NK-92 treated with Interleukin-12 subunit alpha and Interleukin-12 subunit beta, amount 100 ng/mL, for 24 hours (cell line): ENCODE results near the gene ASRGL1.
"Not testable (repeated sequence)": the region's sequence is repeated elsewhere in the genome, so short reads cannot be mapped to it uniquely, and the experiment has no call there.

ENCODE experiments used
- DNase-seq: peaks from one replicate; lab custom pipeline; 2025; lab: John Stamatoyannopoulos, UW

The ASRGL1 gene

DNA sequence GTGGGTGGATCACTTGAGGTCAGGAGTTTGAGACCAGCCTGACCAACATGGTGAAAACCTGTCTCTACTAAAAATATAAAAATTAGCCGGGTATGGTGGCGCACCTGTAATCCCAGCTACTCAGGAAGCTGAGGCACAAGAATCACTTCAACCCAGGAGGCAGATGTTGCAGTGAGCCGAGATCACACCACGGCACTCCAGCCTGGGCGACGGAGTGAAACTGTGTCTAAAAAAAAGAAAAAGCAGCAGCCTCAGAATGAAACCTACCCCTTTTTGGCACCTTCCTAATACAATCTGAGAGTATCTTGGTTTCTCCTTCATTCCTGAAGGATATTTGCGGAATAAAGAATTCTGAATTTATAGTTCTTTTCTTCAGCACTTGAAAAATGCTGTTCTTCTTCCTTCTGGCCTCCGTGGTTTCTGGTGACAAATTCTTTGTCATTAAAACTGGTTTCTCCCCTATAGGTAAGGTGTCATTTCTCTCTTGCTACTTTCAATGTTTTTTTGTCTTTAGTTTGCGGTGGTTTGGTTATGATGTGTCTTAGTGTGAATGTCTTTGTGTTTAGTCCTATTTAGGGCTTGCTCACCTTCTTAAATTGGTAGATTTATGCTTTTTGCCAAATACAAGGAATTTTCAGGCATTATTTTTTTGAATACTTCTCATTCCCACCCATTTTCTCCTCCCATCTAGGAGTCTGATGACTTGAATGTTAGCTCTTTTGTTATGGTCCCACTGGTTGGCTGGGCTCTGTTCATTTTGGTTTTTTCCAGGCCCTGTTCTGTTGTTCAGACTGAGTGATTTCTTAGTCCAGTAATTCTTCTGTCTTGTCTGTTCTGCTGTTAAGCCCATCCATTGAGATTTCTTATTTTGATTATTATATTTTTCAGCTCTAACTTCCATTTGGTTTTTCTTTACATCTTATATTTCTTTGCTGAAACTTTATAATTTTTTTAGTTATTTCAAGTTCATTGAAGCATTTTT, 15.4 kb downstream of the ASRGL1 start:
- no peak for DNase-seq

DNA sequence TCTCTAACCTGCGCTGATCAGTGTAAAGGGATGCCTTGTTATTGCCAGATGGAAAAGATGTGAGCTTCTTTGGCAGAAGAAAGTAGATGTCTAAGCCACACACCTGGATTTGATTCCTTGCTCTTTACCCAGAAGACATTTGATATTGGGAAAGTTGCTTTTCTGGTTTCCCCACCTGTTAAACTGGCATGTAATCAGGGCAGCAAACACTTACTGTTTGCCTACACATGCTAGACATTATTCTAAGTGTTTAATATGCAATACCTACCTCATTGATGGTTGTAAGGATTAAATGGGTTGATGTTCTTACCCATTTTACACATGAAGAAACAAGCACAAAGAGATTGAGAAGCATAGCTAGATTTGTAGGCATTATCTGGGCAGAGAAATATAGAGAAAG, 16.6 kb downstream of the ASRGL1 start:
- no peak for DNase-seq

DNA sequence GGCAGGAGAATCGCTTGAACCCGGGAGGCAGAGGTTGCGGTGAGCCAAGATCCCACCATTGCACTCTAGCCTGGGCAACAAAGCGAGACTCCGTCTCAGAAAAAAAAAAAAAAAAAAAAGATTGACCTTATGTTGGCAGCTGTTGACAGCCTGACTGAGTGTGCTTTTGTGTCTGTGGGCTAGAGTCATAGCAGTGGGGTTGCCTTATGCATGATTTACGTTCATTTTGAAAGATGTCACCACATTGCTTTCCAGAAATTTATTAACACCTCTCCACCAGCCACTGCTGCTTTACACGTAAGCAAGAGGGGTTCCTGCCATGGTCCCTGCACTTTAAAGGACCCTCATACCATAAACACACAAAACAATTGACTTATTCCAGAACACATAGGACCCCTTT, 21.0 kb downstream of the ASRGL1 start:
- DNase-seq: no peak

DNA sequence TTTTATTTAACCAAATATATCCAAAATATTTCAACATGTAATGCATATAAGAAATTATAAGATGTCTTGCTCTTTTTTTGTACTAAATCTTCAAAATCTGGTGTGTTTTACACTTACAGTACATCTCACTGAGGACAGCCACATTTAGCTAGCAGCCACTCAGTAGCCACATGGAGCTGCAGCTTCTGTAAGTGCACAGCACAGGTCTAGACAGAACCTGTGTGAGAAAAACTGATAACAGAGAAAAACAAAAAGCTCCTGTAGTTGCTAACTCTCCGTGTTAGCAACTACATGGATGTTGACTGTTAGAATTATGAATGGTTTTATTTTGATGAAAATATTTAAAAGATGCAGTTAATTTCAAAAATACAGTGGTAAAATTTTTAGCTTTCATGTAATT, 22.2 kb downstream of the ASRGL1 start:
- no peak for DNase-seq

DNA sequence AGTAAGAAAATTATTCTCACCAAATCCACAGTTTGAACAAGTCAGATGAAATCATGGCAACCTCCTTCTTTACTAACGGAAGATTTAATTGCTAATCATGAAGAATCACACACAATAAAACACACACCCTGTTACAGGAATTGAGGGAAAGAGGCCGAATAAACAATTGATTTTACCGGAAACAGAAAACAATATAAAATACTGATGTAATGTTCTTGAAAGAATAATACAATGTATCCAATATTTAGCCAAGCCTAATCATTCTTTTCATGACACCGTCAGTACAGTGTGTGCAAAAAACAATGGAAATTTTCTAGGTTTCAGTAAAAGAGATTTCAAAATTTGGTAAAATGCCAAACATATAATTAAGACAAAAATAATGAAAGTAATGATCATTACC, 23.4 kb downstream of the ASRGL1 start:
- DNase-seq: no peak

DNA sequence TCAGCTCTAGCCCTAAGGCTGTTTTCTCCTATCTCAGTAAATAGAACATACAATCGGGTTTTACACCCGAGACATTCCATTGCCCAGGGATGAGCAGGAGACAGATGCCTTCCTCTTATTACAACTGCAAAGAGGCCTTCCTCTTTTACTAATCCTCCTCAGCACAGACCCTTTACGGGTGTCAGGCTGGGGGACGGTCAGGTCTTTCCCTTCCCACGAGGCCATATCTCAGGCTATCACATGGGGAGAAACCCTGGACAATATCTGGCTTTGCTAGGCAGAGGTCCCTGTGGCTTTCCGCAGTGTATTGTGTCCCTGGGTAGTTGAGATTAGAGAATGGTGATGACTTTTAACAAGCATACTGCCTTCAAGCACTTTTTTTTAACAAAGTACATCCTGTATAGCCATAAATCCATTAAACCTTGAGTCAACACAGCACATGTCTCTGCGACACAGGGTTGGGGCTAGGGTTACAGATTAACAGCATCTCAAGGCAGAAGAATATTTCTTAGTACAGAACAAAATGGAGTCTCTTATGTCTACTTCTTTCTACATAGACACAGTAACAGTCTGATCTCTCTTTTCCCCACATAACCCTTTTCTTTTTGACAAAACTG, 31.7 kb downstream of the ASRGL1 start:
- not testable (repeated sequence) for DNase-seq

DNA sequence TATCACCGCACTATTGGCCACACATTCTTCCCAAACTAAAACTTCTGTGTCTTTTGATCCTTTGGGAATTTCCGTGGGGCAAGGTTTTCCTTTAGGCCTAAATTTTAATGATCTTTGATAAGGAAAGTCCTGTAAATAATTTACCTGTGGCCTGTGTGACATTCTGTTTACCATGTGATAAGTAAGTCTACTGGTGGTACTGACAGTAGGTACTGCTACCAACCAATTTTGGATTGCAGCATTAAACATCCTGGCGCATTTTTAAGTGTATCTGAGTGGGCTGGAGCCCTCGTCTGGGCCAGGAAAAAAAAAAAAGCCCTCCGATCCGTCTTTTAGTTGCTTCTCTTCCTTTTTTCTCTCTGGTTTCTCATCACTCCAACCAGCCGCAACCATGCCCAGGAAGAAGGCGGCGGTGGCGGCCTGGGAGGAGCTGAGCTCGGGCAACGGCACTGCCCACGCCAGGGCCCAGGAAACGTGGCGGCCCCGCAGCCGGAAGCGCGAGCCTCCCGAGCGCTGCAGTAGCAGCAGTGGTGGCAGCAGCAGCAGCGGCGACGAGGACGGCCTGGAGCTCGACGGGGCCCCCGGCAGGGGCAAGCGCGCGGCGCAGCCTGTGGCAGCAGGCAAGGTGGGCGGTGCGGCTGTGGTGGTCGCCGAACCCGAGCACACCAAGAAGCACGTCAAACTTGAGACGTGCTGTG, 33.6 kb downstream of the ASRGL1 start:
- DNase-seq: no peak

DNA sequence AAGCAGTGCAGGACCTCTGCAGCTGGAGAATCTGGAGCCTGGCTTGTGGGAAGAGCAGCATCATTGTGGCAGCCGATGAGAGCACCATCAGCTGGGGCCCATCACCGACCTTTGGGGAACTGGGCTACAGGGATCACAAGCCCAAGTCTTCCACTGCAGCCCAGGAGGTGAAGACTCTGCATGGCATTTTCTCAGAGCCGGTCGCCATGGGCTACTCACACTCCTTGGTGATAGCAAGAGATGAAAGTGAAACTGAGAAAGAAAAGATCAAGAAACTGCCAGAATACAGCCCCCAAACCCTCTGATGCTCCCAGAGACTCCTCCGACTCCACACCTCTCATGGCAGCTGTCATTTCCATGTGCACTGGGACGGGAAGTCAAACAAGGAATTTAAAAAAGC, 35.6 kb downstream of the ASRGL1 start:
- no peak for DNase-seq

DNA sequence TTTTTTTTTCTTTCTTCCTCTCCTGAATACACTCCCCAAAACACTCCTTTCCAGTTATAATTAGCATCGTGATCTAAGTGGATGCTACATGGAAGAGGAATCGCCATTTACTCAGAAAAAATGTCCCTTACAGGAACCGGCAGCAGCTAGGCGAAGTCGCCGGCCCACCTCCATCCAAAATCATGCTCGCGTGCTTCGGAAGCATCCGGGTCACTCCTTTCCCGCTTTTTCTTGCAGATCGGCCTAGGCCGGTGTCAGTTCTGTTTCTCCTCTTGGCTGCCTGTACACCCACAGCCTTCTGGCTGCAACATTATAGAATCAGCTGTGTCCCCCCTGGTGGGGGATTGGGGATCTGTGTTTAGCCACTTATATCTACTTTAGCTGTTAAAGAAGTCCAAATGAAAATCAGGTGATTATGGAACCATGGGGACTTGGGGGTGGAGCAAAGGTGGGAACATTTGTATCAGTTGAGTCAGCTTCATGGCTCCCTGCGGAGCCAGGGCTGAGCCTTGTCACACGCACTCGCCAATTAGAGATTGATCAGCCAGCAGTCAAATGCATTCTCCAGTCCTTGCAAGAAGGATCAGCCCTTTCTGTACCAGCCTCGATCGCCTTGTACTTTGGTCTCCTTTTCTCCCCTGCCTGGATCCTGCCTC, 36.3 kb downstream of the ASRGL1 start:
- DNase-seq: no peak

DNA sequence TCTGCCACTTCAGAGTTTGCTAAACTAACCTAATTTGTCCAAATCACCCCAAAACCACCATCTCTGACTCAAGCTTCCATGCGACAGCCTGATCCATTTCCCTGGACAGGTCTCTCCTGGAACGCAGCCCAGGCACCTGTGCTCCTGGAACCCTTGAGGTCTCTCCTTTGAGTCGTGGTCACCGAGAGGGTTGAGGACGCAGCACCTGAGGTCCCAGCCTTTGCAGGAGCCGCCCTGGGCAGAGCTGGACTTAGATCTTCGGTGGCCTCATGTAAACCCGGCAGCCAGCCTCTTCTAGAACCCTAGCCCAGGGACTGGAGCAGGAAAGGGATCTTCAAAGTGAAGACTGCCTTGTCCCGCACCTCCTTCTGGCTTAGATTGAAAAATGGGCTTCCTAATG, 37.6 kb downstream of the ASRGL1 start:
- DNase-seq: no peak

DNA sequence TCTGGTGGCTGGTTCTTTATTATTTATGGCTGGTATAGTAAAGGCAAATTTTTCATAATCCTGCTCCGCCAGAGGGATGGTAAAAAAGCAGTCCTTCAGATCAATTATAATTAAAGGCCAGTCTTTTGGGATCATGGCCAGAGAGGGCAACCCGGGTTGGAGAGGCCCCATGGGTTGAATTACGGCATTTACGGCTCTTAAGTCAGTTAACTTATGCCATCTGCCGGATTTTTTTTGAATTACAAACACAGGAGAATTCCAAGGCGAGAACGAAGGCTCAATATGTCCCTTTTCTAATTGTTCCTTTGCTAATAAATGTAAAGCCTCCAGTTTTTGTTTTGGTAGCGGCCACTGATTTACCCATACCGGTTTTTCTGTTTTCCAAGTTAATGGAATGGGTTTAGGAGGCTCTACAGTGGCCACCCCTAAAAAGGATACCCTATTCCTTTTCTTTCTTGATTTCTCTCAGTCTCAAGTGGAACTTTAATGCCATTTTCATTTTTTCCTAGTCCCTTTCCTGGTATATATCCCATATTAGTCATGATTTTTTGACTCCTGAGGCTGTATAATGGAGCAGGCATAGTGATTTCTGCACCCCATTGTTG, 41.3 kb downstream of the ASRGL1 start:
- DNase-seq: not testable (repeated sequence)

DNA sequence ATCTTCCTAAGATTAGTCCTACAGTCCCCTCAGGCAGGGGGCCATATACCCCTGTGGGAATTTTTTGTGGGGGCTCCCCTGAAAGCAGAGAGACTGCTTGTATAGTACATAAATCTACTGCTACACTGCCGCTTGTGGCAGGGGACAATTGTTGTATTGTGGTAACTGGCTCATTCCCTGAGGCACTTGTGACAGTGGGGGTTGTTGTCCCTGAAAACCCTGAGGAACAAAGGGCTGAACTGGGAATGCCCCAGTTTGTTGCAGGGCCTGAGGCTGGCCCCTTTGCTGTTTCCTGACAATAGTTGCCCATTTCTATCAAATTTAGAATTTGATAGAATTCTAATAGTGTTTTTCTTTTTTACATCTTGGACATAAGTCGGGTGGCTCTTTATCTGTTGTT, 42.3 kb downstream of the ASRGL1 start:
- DNase-seq: not testable (repeated sequence)

DNA sequence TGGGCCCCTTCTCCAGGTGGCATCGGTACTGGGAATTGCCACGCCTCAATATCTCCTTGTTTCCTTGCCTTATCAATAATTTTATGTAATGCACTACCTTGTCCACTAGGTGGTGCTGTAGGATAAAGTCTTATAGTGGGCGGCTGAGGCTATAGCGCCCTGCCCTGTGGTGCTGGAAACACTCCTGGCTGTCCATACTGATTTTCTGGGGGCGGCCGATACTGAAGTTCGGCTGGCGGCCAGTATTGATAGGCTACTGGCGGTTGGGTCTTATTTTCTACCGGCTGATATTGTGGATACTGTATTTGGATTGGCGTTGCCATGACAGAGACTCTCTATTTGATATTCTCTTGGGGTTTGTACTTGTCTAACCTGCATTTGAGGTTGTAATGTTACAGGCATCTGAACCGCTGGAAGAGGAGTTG, 43.6 kb downstream of the ASRGL1 start:
- not testable (repeated sequence) for DNase-seq

DNA sequence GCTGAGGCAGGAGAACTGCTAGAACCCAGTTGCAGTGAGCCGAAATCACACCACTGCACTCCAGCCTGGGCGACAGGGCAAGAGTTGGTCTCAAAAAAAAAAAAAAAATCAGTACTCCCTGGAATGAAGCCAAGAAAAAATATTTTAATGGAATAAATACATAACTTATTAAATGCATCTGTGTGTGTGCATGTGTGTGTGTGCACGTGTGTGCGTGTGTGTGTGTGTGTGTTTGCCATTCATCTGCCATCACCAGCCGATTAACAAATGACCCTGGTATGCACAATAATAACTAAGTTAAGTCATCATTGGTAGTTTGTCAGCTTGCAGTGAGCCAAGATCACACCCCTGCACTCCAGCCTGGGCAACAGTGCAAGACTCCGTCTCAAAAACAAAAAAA, 46.6 kb downstream of the ASRGL1 start:
- DNase-seq: no peak

DNA sequence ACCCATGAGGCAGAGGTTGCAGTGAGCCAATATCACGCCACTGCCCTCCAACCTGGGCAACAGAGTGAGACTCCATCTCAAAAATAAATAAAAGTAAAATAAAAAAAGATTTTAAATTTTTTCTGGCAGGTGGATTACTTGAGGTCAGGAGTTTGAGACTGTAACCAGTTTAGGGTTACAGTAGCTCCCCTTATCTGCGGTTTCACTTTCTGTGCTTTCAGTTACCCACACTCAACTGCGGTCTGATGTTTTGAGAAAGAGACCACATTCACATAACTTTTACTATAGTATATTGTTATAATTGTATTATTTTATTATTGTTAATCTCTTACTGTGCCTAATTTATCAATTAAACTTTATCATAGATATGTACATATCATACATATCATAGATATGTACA, 48.8 kb downstream of the ASRGL1 start:
- not testable (repeated sequence) for DNase-seq

DNA sequence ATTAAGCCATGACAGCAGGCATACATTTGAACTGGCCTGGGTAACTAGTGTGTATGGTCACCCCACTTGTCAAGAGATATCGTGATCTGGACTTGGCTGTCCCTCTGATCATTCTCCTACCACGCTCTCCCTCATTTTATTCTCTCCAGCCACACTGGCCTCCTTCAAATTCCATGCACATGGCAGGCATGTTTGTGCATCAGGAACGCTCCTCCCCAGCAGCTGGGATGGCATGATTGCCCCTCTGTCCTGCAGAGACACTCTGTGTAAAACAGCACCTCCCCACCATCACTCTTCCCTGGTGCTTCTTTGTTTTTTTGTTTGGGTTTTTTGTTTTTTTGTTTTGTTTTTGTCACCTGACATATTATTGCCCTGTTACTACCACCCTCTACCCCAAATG, 50.1 kb downstream of the ASRGL1 start:
- no peak for DNase-seq

DNA sequence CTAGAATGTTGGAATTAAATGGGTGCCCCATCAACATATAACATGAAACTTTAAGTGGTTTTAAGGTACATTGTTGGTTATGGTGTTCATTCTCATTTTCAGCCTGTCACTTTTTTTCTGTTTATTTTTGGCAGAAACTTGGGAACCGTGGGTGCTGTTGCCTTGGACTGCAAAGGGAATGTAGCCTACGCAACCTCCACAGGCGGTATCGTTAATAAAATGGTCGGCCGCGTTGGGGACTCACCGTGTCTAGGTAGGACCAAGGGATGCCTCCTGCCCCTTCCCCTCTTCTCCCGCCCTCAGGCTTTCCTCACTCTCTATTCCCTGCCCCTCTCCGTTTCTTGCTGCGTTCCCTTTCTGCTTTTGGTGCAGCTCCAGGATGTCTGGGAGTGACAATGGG, 51.8 kb downstream of the ASRGL1 start:
- no peak for DNase-seq

DNA sequence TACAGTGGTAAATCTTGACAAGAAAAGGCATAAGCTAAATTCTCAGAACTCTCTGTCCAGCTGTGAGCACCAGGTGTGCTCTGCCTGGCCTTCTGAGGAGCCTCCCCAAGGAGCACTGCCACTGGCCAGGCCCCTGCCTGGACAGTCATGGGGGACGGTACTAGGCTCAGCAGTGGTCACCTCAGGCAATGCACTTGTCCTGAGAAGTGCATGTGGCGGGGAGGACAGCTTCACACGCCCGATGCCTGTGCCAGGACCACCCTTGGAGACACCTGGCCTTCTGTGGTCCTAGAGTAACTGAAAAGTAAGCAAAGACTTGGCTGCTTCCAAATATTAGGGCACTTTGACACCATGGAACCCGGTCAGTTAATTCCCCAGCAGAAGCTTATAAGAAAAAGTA, 53.0 kb downstream of the ASRGL1 start:
- DNase-seq: no peak

DNA sequence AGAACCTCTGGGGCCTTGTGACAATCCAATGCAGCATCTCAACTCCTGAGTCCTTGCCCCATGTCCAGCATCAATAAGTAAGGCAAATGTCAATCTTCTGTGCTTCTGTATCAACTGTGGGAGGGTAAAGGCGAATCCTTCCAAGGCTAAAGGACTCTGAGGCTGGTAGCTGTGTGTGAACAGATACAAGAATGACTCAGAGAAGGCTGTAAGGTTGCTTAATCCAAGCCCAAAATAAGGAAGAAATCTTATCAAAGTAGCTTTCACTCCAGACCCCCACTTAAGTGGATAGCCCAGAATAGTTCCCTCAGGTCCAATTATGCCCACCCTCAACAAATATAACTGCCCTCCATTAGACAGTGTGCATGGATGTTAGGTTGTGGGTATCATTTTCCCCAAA, 53.5 kb downstream of the ASRGL1 start:
- no peak for DNase-seq

DNA sequence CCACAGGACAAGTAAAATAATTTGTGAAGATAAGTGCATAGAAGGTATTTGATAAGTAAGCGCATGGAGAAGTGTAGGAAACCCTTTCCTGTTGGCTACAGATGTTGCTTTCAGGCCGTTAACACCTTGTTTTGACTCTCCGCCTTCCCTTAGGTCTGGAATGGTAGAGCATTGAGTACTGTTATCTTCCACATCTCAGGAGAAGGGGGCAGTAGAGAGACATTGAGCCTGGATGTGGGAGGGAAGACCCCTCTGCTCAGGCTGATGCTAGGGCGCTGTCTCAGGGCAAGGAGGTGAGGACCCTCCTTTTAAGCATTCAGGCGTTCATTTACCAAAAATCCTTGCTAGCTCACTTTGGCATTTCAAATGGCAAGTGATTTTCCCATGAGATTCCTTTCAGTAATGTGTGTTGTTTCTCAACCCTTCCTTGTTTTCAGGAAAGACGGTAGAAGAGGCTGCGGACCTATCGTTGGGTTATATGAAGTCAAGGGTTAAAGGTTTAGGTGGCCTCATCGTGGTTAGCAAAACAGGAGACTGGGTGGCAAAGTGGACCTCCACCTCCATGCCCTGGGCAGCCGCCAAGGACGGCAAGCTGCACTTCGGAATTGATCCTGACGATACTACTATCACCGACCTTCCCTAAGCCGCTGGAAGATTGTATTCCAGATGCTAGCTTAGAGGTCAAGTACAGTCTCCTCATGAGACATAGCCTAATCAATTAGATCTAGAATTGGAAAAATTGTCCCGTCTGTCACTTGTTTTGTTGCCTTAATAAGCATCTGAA, 54.6 kb downstream of the ASRGL1 start:
- DNase-seq: no peak

DNA sequence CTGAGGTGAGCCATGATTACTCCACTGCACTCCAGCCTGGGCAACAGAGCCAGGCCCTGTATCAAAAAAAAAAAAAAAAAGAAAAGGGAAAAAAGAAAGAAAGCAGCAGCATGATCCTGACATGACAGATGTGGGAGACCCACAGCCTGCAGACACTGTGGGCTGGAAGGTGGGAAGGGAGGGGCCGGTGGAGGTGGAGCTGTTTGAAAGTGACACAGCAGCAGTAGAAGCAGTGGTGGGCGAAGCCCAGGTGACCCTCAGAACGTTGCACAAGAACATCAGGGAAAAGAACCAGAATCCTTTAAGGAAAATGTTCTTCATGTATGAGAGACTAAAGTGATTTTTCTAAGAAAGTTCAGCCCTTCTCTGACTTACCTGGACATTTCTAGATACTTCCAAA, 55.3 kb downstream of the ASRGL1 start:
- DNase-seq: no peak
